CD1c-positive myeloid dendritic cell (primary cell): ENCODE results near the gene KLHL6.
"Not testable (repeated sequence)": the region's sequence is repeated elsewhere in the genome, so short reads cannot be mapped to it uniquely, and the experiment has no call there.

Experiments
- DNase-seq: peaks from one replicate; pipeline ENCODE4 v3.0.0-alpha.2; 2016; ENCODE audit errors: extremely low spot score

Gene KLHL6

GRCh38 chr3:183448369-183449128 lies 107.0 kb downstream of the KLHL6 start:
- no peak for DNase-seq

DNA sequence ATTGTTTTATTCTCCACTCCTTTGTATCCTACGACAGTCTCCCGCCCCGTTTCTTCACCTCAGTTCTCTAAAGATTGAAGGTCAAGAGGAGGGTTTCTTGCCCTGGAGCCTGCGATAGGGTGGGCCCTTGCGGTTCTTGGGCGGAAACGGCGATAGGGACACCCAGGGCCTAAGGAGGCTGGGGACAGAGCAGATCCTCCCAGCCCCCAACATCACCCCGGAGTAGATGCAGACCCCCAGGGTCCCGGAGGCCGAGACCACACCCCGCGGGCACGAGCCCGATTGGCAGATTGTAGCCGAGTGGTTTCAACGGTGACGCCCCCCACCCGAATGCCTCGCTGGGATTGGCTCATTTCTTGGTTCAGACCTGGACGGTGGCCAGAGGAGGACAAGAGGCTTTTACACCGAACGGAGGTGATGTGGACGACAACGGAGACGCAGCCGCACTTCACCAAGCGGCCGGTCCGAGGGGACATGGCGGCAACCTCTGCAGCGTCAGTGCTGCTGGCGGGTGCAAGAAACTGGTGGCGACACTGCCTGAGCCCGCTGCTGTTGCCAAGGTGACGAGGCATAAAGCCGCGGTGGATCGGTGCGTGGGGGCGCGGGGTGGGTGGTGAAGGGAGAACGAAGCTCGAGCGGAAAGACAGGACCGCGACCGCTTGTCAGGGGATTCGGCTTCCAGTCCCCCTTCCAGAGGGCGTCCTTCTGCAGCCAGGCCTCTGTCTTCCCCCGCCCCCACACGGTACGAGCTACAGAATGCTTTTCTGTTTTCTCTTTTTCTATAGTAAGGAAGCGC lies 108.1 kb downstream of the KLHL6 start:
- DNase-seq: peak; percentile 69

DNA sequence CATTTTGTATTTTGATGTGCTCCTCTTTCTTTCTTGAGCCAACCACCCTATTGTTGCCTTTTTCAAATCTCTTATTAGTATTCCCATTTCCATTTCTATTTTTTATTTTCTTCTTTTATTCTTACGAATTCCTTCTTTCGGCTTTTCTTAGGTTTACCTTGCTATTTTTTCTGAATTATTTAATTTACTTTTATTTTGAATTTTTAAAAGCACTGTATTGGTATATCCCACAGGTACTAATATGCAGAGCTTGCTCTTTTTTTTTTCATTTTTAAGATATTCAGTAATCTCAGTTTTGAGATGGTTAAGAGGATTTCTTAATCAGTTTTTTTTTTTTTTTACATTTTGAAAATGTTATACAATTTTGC lies 108.7 kb downstream of the KLHL6 start:
- DNase-seq: no peak

- DNase-seq: no peak
Measured at GRCh38 chr3:183444748-183445147, 110.8 kb downstream of the KLHL6 start.

DNA sequence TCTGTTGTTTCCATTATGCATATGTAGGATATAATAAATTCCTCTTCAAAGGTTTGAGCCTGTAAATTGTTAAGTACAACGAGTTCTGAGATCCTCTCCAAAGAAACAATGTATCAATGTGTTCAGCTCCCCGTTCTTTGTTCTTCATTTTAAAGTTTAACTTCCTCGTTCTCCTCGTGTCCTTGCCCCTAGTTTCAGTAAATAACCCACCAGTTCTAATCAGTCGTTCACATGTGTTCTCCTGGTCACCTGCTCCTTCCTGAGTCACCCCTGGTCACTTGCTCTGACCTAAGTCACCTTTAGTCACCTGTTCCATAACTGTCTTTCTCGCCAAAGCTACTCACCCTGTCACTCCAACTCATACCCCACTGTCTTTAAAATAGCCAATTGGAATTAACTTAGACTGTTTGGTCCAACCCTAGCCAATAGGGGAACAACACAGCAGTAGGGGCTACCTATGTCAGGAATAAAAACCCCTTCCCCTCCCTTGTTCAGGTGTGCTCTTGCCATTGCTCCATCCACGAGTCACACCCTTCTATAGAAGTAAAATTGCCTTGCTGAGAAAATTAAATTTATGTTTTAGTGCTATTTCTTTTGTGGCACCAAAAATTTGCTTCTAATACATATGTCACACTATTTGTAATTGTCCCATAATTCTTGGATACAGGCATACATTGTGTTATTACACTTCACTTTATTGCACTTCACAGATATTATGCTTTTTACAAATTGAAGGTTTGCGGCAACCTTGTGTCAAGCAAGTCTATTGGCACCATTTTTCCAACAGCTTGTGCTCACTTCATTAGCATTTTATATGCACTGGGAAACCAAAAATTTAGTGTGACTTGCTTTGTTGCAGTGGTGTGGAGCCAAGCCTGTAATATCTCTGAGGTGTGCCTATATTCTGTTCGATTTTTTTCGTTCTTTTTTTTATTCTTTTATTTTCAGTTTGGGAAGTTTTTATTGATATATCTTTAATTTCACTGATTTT lies 111.8 kb downstream of the KLHL6 start:
- no peak for DNase-seq

DNA sequence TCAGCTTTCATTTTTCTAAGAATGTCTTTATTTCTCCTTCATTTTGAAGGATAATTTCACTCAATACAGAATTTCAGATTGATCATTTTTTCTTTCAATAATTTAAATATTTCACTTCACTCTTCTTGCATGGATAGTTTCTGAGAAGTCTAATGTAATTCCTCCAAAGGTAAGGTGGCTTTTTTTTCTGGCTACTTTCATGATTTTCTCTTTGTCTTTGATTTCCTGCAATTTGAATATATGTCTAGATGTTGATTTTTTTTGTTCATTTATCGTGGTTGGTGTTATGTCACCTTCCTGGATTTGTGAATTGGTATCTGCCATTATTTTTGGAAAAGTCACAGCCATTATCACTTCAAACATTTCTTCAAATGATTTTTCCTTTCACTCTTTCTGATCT lies 112.5 kb downstream of the KLHL6 start:
- DNase-seq: no peak

GRCh38 chr3:183440521-183440920 lies 115.0 kb downstream of the KLHL6 start:
- not testable (repeated sequence) for DNase-seq

- DNase-seq: peak; percentile 40
Measured at GRCh38 chr3:183439515-183439914, 116.0 kb downstream of the KLHL6 start.

- DNase-seq: no peak
Measured at GRCh38 chr3:183438735-183439134, 116.8 kb downstream of the KLHL6 start.

DNA sequence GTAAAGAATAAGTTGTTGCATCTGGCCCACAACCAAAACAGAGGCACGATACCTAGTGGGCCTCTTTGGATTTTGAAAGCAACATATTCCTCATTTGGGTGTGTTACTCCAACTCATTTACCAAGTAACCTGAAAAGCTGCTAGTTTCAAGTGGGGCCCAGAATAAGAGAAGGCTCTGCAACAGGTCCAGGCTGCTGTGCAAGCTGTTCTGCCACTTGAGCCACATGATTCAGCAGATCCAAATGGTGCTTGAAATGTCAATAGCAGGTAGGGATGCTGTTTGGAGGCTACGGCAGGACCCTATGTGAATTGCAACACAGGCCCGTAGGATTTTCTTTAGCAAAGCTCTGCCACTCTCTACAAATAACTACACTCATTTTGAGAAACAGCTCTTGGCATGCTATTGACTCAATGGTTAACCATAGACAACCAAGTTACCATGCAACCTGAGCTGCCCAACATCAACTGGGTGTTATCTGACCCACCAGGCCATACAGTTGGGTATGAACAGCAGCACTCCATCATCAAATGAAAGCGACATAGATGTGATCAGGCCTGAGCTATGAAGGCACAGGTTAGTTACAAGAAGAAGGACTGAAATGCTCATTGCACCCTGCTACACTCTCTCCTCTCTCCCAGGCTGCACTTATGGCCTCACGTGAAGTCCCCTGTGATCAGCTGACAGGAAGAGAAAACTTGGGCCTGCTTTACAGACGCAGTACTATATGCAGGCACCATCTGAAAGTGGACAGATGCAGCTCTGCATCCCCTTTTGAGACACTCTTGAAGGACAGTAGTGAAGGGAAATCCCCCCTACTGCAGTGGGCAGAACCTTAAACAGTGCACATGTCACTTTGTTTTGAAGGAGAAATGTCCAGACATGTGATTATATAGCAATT lies 117.6 kb downstream of the KLHL6 start:
- no peak for DNase-seq
